ENCODE measurements around the gene LIPE. TPM values are rescaled to one million over a fixed set of nuclear protein-coding genes. Genes with fewer than 3 reads are reported as not detected.
A peak's percentile ranks its signal among the peaks of the same experiment; 100 is the strongest.

Gene LIPE, protein sequence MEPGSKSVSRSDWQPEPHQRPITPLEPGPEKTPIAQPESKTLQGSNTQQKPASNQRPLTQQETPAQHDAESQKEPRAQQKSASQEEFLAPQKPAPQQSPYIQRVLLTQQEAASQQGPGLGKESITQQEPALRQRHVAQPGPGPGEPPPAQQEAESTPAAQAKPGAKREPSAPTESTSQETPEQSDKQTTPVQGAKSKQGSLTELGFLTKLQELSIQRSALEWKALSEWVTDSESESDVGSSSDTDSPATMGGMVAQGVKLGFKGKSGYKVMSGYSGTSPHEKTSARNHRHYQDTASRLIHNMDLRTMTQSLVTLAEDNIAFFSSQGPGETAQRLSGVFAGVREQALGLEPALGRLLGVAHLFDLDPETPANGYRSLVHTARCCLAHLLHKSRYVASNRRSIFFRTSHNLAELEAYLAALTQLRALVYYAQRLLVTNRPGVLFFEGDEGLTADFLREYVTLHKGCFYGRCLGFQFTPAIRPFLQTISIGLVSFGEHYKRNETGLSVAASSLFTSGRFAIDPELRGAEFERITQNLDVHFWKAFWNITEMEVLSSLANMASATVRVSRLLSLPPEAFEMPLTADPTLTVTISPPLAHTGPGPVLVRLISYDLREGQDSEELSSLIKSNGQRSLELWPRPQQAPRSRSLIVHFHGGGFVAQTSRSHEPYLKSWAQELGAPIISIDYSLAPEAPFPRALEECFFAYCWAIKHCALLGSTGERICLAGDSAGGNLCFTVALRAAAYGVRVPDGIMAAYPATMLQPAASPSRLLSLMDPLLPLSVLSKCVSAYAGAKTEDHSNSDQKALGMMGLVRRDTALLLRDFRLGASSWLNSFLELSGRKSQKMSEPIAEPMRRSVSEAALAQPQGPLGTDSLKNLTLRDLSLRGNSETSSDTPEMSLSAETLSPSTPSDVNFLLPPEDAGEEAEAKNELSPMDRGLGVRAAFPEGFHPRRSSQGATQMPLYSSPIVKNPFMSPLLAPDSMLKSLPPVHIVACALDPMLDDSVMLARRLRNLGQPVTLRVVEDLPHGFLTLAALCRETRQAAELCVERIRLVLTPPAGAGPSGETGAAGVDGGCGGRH
- total RNA-seq: 24.5 and 29.1 TPM in 2 replicates
- long read RNA-seq, partial matches to known transcripts: 0 of 4 reads
- long read RNA-seq, other reads (novel, unspliced or antisense): 4 of 4 reads

GRCh38 chr19:42427313-42427712 lies at the start of gene LIPE:
Gene LIPE, minus strand, starts transcription at chr19:42427388. Its CDS starts 239 bp downstream, at chr19:42427149.
- Mint-ChIP-seq H3K9me3 (no peaks in the 10 kb centered on the region), H3K27ac (ENCODE audit: unreplicated experiment) (no peak within 1 kb of the TSS), H3K4me1 (peaks cover 17% of the 10 kb centered on the region), H3K4me3 (peak within 1 kb of the TSS; percentile 27), H3K36me3 (ENCODE audit: low read depth) (no peaks in the 10 kb centered on the region), H3K27me3 (ENCODE audit: low read depth) (no peaks in the 10 kb centered on the region)
- TF ChIP-seq, protein P1, sequence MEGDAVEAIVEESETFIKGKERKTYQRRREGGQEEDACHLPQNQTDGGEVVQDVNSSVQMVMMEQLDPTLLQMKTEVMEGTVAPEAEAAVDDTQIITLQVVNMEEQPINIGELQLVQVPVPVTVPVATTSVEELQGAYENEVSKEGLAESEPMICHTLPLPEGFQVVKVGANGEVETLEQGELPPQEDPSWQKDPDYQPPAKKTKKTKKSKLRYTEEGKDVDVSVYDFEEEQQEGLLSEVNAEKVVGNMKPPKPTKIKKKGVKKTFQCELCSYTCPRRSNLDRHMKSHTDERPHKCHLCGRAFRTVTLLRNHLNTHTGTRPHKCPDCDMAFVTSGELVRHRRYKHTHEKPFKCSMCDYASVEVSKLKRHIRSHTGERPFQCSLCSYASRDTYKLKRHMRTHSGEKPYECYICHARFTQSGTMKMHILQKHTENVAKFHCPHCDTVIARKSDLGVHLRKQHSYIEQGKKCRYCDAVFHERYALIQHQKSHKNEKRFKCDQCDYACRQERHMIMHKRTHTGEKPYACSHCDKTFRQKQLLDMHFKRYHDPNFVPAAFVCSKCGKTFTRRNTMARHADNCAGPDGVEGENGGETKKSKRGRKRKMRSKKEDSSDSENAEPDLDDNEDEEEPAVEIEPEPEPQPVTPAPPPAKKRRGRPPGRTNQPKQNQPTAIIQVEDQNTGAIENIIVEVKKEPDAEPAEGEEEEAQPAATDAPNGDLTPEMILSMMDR (conservative IDR thresholded peaks at IDR 0.05): no peak
- DNase-seq (ENCODE audit: low read depth, low spot score): no peak

- Mint-ChIP-seq H3K4me3 (no peak overlapping the region), H3K36me3 (ENCODE audit: low read depth) (no peaks in the 10 kb centered on the region), H3K27ac (ENCODE audit: unreplicated experiment) (no peak overlapping the region), H3K27me3 (ENCODE audit: low read depth) (peaks cover 29% of the 10 kb centered on the region), H3K9me3 (peaks cover 2% of the 10 kb centered on the region), H3K4me1 (peaks cover 21% of the 10 kb centered on the region)
- TF ChIP-seq, protein P1 (conservative IDR thresholded peaks at IDR 0.05): no peak
- DNase-seq (ENCODE audit: low read depth, low spot score): no peak
Observed at GRCh38 chr19:42475366-42475765, 48.2 kb upstream of the LIPE start.

GRCh38 chr19:42474743-42475142 lies 47.6 kb upstream of the LIPE start:
- peaks cover 23% of the 10 kb centered on the region for H3K4me1 Mint-ChIP-seq
- no peak overlapping the region for H3K4me3 Mint-ChIP-seq
- H3K9me3 Mint-ChIP-seq: peaks cover 2% of the 10 kb centered on the region
- H3K27me3 Mint-ChIP-seq (ENCODE audit: low read depth): peaks cover 29% of the 10 kb centered on the region
- H3K27ac Mint-ChIP-seq (ENCODE audit: unreplicated experiment): no peak overlapping the region
- no peak for DNase-seq (ENCODE audit: low read depth, low spot score)
- no peaks in the 10 kb centered on the region for H3K36me3 Mint-ChIP-seq (ENCODE audit: low read depth)
- TF ChIP-seq, protein P1 (conservative IDR thresholded peaks at IDR 0.05): no peak

GRCh38 chr19:42473686-42474085 lies 46.5 kb upstream of the LIPE start:
- DNase-seq (ENCODE audit: low read depth, low spot score): no peak
- no peak overlapping the region for H3K27ac Mint-ChIP-seq (ENCODE audit: unreplicated experiment)
- no peaks in the 10 kb centered on the region for H3K9me3 Mint-ChIP-seq
- peaks cover 26% of the 10 kb centered on the region for H3K4me1 Mint-ChIP-seq
- H3K27me3 Mint-ChIP-seq (ENCODE audit: low read depth): peaks cover 21% of the 10 kb centered on the region
- H3K36me3 Mint-ChIP-seq (ENCODE audit: low read depth): no peaks in the 10 kb centered on the region
- TF ChIP-seq, protein P1 (conservative IDR thresholded peaks at IDR 0.05): no peak
- H3K4me3 Mint-ChIP-seq: no peak overlapping the region

DNA sequence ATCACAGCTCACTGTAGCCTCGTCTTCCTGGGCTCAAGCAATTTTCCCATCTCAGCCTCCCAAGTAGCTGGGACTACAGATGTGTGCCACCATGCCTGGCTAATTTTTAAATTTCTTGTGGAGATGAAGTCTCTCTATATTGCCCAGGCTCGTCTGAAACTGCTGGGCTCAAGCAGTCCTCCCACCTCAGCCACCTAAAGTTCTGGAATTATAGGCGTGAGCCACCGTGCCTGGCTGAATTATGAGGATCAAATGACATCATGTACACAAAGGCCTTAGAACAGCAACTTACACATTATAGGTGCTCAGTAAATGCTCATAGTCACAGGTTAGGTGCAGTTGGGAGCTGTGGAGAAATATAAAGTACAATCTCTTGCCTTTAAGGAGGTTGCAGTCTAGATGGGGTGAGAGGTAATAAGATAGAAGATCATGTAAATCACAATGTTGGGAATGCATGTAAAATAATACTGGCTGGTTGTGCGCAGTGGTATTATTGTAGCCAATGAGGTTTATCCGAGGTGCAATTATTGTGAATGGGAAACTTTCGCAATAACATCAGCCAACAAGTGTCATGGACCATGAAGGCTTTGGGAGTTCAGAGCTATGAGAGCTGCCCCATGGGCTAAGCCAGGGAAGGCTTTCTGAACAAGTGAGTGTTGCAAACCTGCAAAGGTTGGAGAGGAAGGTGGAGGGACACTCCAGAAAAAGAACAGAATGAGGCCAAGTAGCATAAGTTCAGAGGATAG lies 45.4 kb upstream of the LIPE start:
- H3K27ac Mint-ChIP-seq (ENCODE audit: unreplicated experiment): no peak overlapping the region
- H3K4me3 Mint-ChIP-seq: no peak overlapping the region
- peaks cover 21% of the 10 kb centered on the region for H3K27me3 Mint-ChIP-seq (ENCODE audit: low read depth)
- no peaks in the 10 kb centered on the region for H3K36me3 Mint-ChIP-seq (ENCODE audit: low read depth)
- peaks cover 32% of the 10 kb centered on the region for H3K4me1 Mint-ChIP-seq
- TF ChIP-seq, protein P1 (conservative IDR thresholded peaks at IDR 0.05): no peak
- DNase-seq (ENCODE audit: low read depth, low spot score): no peak
- H3K9me3 Mint-ChIP-seq: no peaks in the 10 kb centered on the region
